Cerebellar nuclear complex (tissue), 1 donor: ENCODE data around the gene RPL39L.
"Not testable (repeated sequence)": the region's sequence is repeated elsewhere in the genome, so short reads cannot be mapped to it uniquely, and the experiment has no call there.

Source experiments
- DNase-seq, 2 experiments: peaks; one replicate each; lab custom pipeline; 2025; lab: John Stamatoyannopoulos, UW

The RPL39L gene

DNA sequence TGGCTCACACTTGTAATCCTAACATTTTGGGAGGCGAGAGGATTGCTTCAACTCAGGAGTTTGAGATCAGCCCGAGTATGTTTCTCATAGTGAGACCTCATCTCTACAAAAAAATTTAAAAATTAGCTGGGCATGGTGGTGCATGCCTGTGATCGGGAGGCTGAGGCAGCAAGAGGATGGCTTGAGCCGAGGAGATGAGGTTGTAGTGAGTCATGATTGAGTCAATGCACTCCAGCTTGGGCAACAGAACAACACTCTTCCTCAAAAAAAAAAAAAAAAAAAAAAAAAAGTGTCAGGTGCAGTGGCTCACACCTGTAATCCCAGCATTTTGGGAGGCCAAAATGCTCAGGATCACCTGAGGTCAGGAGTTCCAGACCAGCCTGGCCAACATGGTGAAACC is 2.4 kb downstream of the RPL39L start:
- DNase-seq, result no peak

DNA sequence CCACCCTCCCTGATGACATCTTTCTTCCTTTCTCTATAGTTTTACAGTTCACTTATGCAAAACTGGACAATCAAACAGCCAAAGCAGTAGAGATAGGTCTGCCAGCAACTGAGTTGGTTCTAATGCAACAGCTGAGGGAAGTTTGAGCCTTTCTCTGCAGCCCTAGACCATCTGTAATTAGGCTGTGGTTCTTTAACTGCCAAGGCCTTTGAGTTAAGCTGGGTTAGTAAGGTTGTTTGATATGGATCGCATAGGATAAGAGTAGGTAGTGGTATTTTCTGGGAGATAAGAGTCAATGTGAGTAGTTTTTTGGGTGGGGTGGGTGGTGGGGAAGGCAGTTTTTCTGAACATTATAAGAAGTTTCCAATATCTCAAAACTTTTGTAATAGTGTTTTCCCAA is 3.0 kb downstream of the RPL39L start:
- no peak for DNase-seq

DNA sequence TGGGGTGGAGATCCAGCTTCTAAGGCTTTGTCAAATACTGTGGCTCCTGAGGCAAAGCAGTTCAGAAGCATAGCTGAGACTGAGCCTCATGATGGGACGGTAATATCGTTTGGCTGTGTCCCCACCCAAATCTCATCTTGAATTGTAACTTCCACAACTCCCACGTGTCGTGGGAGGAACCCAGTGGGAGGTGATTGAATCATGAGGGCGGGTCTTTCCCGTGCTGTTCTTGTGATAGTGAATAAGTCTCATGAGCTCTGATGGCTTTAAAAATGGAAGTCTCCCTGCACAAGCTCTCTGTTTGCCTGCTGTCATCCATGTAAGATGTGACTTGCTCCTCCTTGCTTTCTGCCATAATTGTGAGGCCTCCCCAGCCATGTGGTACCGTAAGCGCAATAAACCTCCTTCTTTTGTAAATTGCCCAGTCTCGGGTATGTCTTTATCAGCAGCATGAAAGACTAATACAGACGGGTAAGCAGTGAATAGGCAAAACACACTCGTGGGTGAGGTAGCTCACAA is 4.1 kb downstream of the RPL39L start:
- DNase-seq, result not testable (repeated sequence)

DNA sequence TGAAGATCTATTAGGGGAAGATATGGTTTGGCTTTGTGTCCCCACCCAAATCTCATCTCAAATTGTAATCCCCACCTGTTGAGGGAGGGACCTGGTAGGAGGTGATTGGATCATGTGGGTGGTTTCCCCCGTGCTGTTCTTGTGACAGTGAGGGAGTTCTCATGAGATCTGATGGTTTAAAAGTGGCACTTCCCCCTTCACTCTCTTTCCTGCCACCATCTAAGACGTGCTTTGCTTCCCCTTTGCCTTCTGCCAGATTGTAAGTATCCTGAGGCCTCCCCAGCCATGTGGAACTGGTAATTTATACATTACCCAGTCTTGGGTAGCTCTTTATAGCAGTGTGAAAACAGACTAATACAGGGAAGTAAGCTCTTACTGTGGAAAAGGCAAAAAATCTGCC is 6.1 kb downstream of the RPL39L start:
- DNase-seq, result not testable (repeated sequence)

DNA sequence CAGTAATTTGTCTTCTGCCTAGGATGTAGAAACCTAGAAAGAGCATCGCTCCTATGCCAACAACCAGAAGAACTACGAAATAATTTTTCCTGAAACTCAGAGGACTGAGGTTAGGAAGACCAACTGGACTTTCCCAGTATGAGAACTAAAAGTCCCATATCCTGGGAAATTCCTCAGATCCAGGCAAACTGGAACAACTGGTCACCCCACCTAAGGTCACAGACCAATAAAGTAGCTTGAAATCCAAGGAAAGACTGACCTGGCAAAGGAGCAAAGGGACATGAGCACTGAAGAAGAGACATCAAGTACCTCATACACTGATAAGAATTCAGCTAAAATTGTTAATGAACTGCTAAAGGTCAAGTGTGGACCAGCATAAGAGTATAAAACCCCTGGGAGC is 6.6 kb downstream of the RPL39L start:
- no peak for DNase-seq

DNA sequence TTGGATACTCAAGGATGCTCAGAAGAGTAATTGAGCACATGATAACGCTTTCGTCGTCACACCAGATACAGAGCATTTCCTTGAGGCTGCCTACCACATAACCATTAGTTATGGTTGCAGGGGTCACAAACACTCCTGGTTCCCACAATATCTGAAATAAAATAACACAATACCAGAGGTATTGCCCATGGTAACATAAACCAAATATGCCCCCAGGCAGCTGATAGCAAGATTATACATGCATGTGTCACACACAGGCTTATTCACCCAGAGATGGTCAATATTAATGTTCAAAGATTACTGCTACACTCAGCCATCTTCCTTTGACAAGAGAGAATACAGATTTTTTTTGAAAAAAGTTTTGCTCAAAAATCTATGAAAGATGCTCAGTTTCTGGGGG is 7.3 kb downstream of the RPL39L start:
- no peak for DNase-seq

DNA sequence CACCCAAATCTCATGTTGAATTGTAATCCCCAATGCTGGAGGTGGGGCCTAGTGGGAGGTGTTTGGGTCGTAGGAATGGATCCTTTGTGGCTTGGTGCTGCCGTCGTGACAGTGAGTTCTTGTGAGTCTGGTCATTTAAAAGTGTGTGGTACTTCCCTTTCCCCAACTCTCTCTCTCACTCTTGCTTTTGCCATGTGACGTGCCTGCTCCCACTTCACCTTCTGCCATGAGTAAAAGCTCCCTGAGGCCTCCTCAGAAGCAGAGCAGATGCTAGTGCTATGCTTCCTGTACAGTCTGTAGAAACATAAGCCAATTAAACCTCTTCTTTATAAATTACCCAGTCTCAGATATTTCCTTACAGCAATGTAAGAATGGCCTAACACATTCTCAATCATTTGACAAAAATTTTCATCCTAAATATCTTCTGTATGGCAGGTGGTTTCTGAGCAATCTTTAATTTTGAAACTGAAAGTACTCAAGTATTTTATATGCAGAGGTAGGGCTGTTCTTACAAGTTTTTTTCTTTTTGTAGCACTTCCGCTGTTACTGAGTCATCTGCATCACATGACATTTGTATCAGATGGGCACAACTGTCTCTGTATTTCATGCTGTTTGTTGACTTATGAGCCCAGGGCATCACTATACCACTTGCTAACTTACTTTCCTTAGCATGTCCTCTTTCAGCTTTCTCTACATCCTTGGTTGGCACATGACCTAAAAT is 8.8 kb downstream of the RPL39L start:
- DNase-seq, result no peak

DNA sequence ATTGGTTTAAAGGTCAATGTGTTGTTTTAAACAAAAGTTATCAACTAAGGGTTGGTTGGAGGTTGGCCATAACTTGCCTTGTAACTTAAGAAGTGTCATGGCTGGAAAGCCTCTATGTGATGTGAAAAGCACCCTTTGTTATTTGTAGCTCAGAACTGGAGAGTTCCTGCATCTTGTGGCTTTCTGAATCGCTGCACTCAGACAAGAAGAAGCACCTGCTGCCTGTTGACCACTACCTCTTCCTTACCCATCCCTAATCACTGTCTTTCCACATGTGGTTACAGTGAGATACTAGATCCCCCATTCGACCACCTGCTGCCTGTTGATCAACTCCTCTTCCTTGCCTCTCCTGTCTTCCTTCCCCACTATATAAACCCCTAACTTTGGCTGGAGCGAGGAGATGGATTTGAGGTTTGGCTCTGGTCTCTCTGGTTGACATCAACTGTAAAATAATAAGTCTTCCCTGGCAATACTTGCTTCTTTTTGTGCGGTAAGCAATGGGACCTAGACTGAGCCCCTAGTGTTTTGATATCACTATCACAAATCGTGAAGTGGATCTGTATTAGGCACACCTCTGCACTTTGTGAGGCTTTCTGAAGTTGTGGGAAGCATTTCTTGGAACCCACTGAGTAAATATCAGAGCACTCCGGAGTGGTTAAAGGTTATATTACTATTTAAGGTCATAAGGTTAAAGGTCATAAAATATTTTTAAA is 13.8 kb downstream of the RPL39L start:
- no peak for DNase-seq

DNA sequence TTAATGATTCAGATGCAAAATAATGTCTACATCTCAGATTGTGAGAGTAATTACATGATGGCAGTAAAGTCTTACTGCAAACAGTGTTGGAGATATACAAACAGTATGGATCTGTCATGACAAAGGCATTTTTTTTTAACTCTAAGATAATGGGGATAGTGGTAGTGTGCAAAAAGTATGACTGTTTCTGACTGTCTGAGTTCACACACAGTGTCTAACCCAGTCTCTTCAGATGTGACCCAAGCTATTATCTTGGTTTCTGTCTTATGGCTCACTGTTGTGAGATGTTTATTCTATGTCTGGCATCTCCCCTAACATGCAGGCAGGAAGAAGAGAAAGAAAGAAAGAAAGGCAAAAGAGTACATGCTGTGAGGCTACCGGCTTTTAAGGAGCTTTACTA is 17.0 kb downstream of the RPL39L start:
- DNase-seq, result no peak

DNA sequence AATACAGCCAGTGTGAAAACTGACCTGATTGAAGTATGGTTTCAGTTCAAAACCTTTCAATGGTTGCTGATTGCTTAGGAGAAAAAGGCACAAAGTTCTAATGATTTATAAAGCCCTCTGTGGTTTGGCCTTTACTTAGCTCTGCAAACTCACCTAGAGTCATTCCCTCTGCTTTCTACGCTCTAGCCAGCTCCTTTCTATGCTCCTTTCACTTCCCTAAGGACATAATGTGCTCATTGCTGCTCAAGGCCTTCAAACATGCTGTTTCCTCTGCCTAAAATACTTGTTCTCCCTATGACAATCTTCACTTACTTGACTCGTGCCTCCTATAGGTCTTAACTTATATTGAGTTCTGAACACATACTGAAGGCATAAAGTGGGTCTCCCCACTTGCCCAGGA is 19.0 kb downstream of the RPL39L start:
- no peak for DNase-seq

DNA sequence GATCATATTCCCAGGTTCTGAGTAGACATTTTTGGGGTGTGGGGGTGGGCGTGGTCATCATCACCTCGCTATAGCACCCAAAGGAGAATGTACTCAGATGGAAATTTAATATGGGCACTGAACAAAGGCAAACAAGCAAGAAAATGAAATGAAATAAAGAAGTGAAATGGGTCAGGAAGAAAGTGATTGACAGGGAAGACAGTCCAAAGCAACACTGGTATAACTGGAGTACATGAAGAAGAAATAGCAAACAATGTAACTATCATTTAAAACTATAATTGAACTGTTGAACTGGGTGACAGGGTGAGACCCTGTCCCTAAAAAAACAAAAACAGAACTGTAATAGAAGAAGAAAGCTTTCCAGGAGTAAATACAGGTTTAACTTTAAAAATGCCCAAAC is 24.8 kb downstream of the RPL39L start:
- DNase-seq, result no peak

DNA sequence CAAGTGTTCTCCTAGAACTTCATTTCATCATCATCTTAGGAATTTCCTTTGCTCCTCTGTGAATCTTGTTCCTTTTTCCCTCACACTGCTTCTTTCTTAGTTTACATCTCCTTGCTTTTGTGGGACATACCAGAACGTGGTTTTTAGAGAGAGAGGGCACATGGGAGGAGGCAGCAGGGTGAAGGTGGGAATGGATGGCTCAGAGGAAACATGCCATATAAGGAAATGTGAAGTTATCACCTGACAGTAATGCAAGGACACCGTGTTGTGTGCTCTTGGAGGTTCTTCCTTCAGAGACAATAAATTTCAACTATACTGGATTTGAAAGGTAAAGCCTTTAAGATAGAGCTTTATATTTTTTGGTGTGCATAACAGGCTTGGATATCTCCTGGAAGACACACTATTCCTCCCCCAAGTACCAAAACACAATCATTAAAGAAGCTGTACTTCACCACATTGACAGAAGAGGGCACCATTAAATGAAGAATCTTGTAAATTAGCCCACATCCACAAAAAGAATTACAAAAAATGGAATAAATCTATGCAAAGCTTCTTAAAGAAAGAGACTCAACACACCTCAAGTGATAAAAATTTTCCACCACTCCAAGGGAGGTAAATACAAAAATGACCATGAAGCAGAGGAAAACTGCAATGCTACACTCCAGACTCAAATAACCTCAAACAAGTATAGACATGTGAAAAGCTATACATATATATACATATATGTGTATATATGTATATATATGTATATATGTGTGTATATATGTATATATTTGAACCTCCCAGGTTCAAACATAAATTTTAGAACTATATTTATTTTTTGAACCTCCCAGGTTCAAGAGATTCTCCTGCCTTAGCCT is 26.1 kb downstream of the RPL39L start:
- DNase-seq, result no peak

DNA sequence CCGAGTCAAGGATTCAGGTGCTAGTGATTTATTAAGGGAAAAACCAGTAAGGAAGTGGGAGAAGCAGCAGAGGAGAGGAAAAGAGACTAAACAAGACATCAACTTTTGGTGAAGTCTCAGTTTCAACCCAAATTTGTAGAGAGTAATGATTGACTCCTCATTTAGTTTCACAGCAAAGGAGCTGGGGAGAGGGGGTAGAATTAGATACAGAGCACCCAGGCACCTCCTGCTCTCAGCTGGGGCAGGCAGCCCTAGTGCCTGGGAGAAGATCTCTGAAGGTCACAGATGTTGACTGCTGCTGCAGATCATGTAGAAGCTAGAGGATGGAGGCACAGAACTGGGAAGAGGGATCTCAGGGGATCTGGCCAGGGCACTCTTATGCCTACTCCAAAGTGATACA is 29.1 kb downstream of the RPL39L start:
- no peak for DNase-seq

DNA sequence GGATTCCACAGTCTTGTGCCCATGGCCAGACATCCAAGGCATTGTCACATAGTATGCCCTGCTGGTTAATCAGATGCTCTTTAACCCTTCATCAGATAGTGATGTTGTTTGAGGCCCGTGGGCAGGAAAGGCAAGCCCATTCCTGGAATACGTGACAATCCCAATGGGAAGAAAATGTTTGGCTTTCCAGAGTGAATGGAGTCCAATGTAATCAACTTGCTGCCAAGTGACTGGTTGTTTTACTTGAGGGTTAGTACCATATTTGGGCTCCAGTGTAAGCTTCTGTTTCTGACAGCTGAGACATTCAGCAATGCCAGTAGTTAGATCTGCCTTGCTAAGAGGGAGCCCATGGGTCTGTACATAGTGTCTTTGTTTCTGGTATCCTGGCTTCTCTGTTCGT is 31.3 kb downstream of the RPL39L start:
- DNase-seq, result no peak

DNA sequence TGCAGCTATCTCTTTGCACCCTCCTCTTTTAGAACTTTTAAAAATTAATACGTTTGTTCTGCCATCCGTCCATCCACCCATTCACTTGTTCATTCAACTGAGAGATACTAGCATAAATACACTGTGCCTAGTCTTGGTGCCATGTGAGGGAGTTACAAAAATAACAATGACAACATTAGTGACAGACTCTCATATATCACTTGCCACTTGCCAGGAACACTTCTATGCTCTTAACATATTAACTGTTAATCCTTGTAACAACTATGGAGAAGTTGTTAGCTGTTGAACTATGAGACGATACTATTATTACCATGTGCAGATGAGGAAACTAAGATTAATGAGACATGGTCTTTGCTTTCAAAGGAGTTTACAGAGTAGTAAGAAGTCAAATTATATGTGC is 33.6 kb downstream of the RPL39L start:
- DNase-seq, result no peak

DNA sequence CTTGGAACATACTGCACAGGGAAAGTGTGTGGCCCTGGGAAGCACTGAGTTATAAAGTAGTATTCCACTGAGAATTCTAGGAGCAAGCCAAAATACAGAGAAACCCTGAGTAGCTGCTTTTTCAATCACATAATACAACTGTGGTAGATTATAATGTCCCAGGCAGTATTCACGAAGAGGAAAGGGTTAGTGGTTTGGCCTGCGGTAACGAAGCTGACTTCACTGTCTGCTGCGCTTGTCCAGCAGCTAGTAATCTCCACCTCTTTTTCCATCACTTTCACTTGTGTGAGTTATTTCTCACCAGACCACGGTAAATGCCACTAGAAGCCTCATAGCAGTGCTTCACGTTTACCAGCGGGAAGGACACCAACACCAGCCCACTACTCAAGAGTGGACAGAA is 34.4 kb downstream of the RPL39L start:
- no peak for DNase-seq

DNA sequence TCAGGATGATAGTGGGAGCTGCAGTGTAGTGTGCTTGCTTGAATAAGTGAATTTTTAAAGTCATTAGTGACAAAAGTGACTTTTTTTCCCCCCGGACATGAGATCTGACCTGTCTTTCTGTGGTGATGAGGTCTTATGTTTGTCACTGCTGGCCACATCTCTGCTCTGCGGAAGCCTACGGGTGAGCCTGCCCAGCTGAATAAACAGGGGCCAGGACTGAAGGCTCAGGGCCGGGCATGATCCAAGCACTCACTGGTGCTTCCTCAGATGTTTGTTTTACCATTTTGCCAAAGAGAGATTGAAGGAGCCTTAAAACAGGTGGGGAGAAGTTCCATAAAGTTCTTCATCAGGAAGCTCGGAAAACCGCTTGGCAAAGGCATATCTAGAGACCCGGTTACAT is 35.0 kb downstream of the RPL39L start:
- DNase-seq, result no peak

DNA sequence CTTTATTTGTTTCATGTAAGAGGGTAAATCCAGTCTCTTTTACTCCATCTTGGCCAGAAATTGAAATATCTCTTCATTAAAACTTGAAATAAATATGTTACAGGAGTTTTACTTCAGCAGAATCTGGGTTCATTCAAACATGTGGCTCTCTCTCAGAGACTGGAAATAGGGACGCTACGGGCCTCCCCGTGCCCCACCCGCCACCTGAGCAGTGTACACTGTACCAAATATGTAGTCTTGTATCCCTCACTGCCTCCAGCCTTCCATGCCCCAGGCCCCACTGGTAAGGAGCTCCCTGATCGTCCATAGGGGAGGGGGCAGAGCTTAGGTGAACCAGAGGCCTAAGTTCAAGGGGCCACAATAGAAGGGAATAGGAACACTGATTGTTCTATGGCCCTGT is 36.0 kb downstream of the RPL39L start:
- DNase-seq, result no peak

DNA sequence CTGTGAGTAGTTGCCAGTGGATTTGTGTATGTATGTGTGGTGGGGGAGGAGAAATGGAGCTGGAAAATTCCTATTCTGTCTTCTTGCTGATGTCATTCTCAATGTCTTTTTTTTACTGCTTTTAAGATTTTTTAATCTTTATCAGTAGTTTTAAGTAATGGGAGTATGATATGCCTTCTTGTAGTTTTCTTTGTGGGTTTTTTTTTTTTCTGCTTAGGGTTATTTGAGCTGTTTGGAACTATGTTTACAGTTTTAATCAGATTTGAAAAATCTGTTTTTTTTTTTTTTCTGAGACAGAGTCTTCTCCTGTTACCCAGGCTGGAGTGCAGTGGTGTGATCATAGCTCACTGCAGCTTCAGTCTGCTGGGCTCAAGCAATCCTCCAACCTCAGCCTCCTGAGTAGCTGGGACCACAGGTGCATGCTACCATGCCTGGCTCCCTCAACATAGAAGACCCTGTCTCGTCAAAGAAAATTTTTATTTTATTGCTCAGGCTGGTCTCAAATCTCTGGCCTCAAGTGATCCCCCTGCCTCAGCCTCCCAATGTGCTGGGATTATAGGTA is 37.1 kb downstream of the RPL39L start:
- DNase-seq, result no peak

DNA sequence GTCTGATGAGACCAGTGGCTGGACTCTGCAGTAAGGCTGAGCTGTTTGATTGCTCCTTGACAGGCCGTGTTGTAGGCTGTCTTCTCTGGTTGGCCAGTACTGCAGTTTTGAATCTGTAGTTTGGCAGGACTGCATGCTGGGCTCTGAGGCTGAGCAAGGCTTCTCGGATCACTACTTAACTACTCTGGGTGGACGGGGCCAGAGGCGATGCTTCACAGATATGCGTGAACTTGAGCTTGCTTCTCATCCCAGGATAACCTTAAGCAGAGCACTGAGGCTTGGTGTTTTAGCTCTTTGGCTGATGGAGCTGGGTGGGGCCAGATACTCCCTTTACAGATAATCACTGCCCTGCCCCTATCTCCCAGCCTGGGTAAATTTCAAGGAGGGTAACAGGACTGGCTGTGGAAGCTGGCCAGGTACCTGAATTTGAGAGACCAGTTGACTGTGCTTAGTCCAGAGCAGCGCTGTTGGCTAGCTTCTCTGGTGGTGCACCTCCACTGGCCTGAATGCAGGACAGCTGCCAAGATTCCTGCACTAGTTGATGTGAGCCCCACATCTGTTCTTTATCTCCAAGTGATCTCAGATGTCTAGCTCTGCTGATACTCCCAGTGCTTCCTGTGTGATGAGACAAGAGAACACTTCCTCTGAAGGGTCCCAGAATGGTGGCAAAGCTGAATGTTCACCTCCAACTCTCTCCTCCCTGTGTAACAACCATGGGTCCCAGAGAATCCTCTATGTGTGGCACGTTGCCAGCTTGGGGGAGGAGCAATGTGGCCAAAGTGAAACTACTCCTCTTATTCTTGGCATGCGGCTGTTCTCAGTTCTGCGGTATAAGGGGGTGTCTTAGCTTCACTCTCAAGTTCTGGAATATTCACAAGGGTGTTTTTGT is 37.9 kb downstream of the RPL39L start:
- DNase-seq, result no peak

DNA sequence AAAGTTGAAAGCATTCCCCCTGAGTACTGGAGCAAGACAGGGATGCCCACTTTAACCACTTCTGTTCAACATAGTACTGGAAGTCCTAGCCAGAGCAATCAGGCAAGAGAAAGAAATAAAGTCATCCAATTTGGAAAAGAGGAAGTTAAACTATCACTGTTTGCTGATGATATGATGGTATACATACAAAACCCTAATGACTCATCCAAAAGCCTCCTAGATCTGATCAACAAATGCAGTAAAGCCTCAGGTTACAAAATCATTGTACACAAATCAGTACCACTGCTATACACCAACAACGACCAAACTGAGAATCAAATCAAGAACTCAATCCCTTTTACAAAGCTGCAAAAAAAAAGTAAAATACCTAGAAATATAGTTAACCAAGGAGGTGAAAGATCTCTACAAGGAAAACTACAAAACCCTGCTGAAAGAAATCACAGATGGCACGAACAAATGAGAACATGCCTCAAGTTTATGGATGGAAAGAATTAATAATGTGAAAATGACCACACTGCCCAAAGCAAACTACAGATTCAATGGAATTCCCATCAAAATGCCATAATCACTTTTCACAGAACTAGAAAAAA is 40.3 kb downstream of the RPL39L start:
- DNase-seq, result no peak
